K562 (cell line): ENCODE measurements around the gene KRTAP10-6. TPM values are rescaled to one million over a fixed set of nuclear protein-coding genes. Genes with fewer than 3 reads are reported as not detected.

ENCODE experiments used
- CHD4 ChIP-seq: fragments of 200-600 bp; sonication (generic); IDR thresholded peaks from 3 replicates; pipeline ENCODE4 v1.6.1; 2012; ENCODE audit warnings: low read depth, mild to moderate bottlenecking, mixed read lengths, low read length, inconsistent platforms; ENCODE audit not compliant: insufficient read depth, insufficient replicate concordance, poor library complexity, severe bottlenecking
- FOXP1 ChIP-seq: sonication (generic); formaldehyde crosslinking; IDR thresholded peaks from 2 replicates; pipeline ENCODE4 v1.8.0; 2022; ENCODE audit warnings: mild to moderate bottlenecking, missing genetic modification reagents
- GATA2 ChIP-seq: sonication (generic); formaldehyde crosslinking; IDR thresholded peaks from 2 replicates; pipeline ENCODE4 v1.4.0; 2020; ENCODE audit warnings: mild to moderate bottlenecking, missing genetic modification reagents
- HDAC1 ChIP-seq, 2 experiments: fragments of 450-650 bp; IDR thresholded peaks; 2 replicates each; pipeline ENCODE4 v1.6.1; 2016 to 2017; ENCODE audit warnings: inconsistent platforms in 1 of 2, mild to moderate bottlenecking in 1 of 2, moderate library complexity in 1 of 2
- ILK ChIP-seq: fragments of 450-650 bp; IDR thresholded peaks from 2 replicates; pipeline ENCODE4 v1.6.1; 2016; ENCODE audit warnings: missing genetic modification characterization, low read depth, mild to moderate bottlenecking, missing compliant biosample characterization, moderate library complexity, borderline replicate concordance
- L3MBTL2 ChIP-seq: fragments of 450-650 bp; IDR thresholded peaks from 2 replicates; pipeline ENCODE4 v1.6.1; 2016; ENCODE audit warnings: mild to moderate bottlenecking, moderate library complexity
- NBN ChIP-seq: fragments of 450-650 bp; IDR thresholded peaks from 2 replicates; pipeline ENCODE4 v1.6.1; 2016; ENCODE audit warnings: low read depth, mild to moderate bottlenecking
- NFE2 ChIP-seq: IDR thresholded peaks from 2 replicates; pipeline ENCODE4 v1.6.1; 2014; ENCODE audit warnings: antibody characterized with exemption, low read depth
- NFE2L1 ChIP-seq: fragments of 450-650 bp; IDR thresholded peaks from 2 replicates; pipeline ENCODE4 v1.6.1; 2016; ENCODE audit warnings: missing genetic modification characterization, low read depth, mild to moderate bottlenecking, missing compliant biosample characterization, moderate library complexity, borderline replicate concordance
- NFIX ChIP-seq: fragments of 250-450 bp; sonication (Bioruptor Pico); IDR thresholded peaks from 2 replicates; pipeline ENCODE4 v1.4.0; 2020; ENCODE audit warnings: low read depth, mild to moderate bottlenecking, moderate library complexity
- NONO ChIP-seq, 2 experiments: fragments of 200-400 bp in 1 of 2; fragments of 450-650 bp in 1 of 2; formaldehyde crosslinking in 1 of 2; IDR thresholded peaks; 2 replicates each; pipeline ENCODE4 v1.6.1; 2017; ENCODE audit warnings: low read depth in 2 of 2, mild to moderate bottlenecking in 2 of 2, moderate library complexity in 2 of 2, low read length in 1 of 2
- PTRF ChIP-seq: fragments of 450-650 bp; IDR thresholded peaks from 2 replicates; pipeline ENCODE4 v1.6.1; 2016; ENCODE audit warnings: mild to moderate bottlenecking, missing genetic modification characterization, missing compliant biosample characterization
- RAD21 ChIP-seq, 2 experiments: fragments of 250-450 bp in 1 of 2; fragments of 450-650 bp in 1 of 2; sonication (Bioruptor Pico) in 1 of 2; formaldehyde crosslinking in 1 of 2; IDR thresholded peaks in 1 of 2; conservative IDR thresholded peaks in 1 of 2; 2 replicates each; pipeline versions ENCODE4 v1.4.0 to v1.8.0; 2020 to 2022; ENCODE audit warnings: mild to moderate bottlenecking in 2 of 2, moderate library complexity in 1 of 2
- RBBP5 ChIP-seq: fragments of 200-600 bp; sonication (generic); IDR thresholded peaks from 2 replicates; pipeline ENCODE4 v1.6.1; 2012; ENCODE audit warnings: borderline replicate concordance, mild to moderate bottlenecking, low read length, control low read depth, inconsistent platforms; ENCODE audit not compliant: insufficient read depth, poor library complexity, severe bottlenecking
- SOX6 ChIP-seq: fragments of 450-650 bp; IDR thresholded peaks from 2 replicates; pipeline ENCODE4 v1.6.1; 2014; ENCODE audit warnings: mild to moderate bottlenecking
- ZFP36 ChIP-seq: fragments of 150-350 bp; IDR thresholded peaks from 2 replicates; pipeline ENCODE4 v1.6.1; 2018; ENCODE audit warnings: low read length, low read depth; ENCODE audit not compliant: partially characterized antibody
- ZNF444 ChIP-seq: fragments of 250-450 bp; sonication (Bioruptor Pico); IDR thresholded peaks from 2 replicates; pipeline ENCODE4 v1.4.0; 2020; ENCODE audit warnings: mild to moderate bottlenecking, moderate library complexity
- ZNF583 ChIP-seq: fragments of 250-450 bp; sonication (Bioruptor Pico); IDR thresholded peaks from 2 replicates; pipeline ENCODE4 v1.4.0; 2020
- polyA plus RNA-seq, 8 experiments: library from polyadenylated mRNA; depleted of rRNA in 4 of 8; stranded (reverse) in 5 of 8; unstranded in 3 of 8; fragments of >200 nt; fragmentation: Nextera tagmentation in 2 of 8; fragmentation: Illumina TruSeq in 1 of 8; extraction: Ambion mirVana in 2 of 8; extraction: Trizol in 1 of 8; gene quantifications; 2 replicates each; pipeline versions ENCODE4 v1.2.1 to v1.2.3, GENCODE V29; 2011 to 2014; ENCODE audit warnings: inconsistent platforms in 1 of 8, missing spikeins in 1 of 8
- total RNA-seq, 7 experiments: library from RNA; depleted of rRNA in 6 of 7; stranded (reverse); fragments of >200 nt in 6 of 7; fragmentation: Illumina TruSeq in 2 of 7; extraction: Trizol in 2 of 7; gene quantifications; 2 replicates each; pipeline versions ENCODE4 v1.2.1 to v1.2.3, GENCODE V29; 2011 to 2021; ENCODE audit warnings: low replicate concordance in 1 of 7
- TF ChIP-seq, protein P1 (sequence below): fragments of 250-450 bp; sonication (Bioruptor Pico); IDR thresholded peaks from 2 replicates; pipeline ENCODE4 v1.8.0; 2022; ENCODE audit warnings: moderate library complexity, mild to moderate bottlenecking, inconsistent platforms
- TF ChIP-seq, protein P2 (sequence below): sonication (generic); formaldehyde crosslinking; IDR thresholded peaks from 2 replicates; pipeline ENCODE4 v1.8.1; 2023; ENCODE audit warnings: missing genetic modification reagents, mild to moderate bottlenecking, borderline replicate concordance

The KRTAP10-6 gene
- total and polyA plus RNA-seq, 9 of the 15 experiments (the other 6 are each of a cell fraction or from before 2014, with no cell fraction given), result not detected

DNA sequence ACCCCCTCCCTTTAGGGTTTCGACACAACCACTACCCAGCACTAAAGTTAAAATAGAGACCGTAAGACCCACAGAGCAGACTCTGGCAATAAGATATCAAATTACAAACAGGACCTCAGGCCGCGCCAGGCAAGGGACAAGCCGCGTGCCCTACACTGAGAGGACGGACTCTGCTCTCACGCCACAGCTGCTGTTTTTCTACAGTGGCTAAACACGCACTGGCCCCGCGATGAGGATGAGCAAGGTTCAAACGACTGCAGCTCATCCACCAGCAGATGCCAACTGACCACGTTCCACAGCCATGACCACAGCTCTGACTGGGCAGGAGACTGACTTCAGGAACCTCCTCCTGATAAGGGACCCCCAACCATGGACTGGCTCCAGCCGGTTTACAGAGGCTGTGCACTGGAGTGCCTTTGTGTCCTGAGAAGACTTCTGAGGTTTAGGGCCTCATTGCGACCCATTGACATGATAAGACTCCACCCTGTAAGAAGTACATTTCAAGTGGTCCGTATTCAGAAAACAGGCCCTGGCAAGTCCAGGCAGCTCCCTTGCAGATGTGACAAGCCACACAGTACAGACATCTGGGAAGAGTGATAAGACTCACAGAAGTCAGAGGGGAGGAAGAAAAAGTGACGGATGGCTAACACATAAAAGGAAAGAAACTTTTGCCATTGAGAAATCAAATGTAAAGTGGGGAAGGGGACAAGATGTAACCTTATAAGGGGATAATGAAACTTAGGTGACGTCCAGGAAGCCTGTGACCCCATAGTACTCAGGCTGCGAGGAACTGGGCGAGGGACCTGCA is 1.5 kb upstream of the KRTAP10-6 start (continued):
- peak; percentile 79 for TF ChIP-seq NBN
- peak; percentile 51 for TF ChIP-seq RBBP5
- TF ChIP-seq GATA2 (CRISPR knock-in tag), result peak; percentile 95
- peak; percentile 90 for TF ChIP-seq SOX6
- TF ChIP-seq FOXP1 (CRISPR knock-in tag), result no peak
- TF ChIP-seq RAD21 (CRISPR knock-in tag; conservative IDR thresholded peaks at IDR 0.05 in 1 of 2, IDR thresholded peaks at IDR 0.05 in 1 of 2), result peak in 1 of 2 experiments; percentile 10; a peak in 1 of 4 replicates
- TF ChIP-seq, protein P1, sequence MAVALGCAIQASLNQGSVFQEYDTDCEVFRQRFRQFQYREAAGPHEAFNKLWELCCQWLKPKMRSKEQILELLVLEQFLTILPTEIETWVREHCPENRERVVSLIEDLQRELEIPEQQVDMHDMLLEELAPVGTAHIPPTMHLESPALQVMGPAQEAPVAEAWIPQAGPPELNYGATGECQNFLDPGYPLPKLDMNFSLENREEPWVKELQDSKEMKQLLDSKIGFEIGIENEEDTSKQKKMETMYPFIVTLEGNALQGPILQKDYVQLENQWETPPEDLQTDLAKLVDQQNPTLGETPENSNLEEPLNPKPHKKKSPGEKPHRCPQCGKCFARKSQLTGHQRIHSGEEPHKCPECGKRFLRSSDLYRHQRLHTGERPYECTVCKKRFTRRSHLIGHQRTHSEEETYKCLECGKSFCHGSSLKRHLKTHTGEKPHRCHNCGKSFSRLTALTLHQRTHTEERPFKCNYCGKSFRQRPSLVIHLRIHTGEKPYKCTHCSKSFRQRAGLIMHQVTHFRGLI, result no peak
- peak; percentile 50; the same call in 1 of the 2 replicates for TF ChIP-seq PTRF
- TF ChIP-seq NFE2, result no peak
- TF ChIP-seq CHD4, result no peak
- no peak for TF ChIP-seq ZNF444 (CRISPR knock-in tag)
- TF ChIP-seq NFIX (CRISPR knock-in tag), result no peak
- TF ChIP-seq ZNF583, result 0 out of 2 replicates have a peak, but pooled peaks have one; percentile 62
- TF ChIP-seq, protein P2, sequence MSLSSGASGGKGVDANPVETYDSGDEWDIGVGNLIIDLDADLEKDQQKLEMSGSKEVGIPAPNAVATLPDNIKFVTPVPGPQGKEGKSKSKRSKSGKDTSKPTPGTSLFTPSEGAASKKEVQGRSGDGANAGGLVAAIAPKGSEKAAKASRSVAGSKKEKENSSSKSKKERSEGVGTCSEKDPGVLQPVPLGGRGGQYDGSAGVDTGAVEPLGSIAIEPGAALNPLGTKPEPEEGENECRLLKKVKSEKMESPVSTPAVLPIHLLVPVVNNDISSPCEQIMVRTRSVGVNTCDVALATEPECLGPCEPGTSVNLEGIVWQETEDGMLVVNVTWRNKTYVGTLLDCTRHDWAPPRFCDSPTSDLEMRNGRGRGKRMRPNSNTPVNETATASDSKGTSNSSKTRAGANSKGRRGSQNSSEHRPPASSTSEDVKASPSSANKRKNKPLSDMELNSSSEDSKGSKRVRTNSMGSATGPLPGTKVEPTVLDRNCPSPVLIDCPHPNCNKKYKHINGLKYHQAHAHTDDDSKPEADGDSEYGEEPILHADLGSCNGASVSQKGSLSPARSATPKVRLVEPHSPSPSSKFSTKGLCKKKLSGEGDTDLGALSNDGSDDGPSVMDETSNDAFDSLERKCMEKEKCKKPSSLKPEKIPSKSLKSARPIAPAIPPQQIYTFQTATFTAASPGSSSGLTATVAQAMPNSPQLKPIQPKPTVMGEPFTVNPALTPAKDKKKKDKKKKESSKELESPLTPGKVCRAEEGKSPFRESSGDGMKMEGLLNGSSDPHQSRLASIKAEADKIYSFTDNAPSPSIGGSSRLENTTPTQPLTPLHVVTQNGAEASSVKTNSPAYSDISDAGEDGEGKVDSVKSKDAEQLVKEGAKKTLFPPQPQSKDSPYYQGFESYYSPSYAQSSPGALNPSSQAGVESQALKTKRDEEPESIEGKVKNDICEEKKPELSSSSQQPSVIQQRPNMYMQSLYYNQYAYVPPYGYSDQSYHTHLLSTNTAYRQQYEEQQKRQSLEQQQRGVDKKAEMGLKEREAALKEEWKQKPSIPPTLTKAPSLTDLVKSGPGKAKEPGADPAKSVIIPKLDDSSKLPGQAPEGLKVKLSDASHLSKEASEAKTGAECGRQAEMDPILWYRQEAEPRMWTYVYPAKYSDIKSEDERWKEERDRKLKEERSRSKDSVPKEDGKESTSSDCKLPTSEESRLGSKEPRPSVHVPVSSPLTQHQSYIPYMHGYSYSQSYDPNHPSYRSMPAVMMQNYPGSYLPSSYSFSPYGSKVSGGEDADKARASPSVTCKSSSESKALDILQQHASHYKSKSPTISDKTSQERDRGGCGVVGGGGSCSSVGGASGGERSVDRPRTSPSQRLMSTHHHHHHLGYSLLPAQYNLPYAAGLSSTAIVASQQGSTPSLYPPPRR (CRISPR knock-in tag), result no peak
- TF ChIP-seq ZFP36, result peak; percentile 75
- 0 out of 4 replicates have a peak, but pooled peaks of 1 of the 2 experiments have one; percentile 26 for TF ChIP-seq NONO (IDR thresholded peaks at IDR 0.05; ENCODE audit: low read depth in 2 of 2, low read length in 1 of 2)
- peak; percentile 2; the same call in 1 of the 2 replicates for TF ChIP-seq ILK (tag)
- TF ChIP-seq HDAC1 (IDR thresholded peaks at IDR 0.05), result peak in 1 of 2 experiments; percentile 58; a peak in 1 of 4 replicates
- TF ChIP-seq NFE2L1 (tag), result peak; percentile 22; the same call in 1 of the 2 replicates
- TF ChIP-seq L3MBTL2, result peak; percentile 90
